HepG2 (cell line): ENCODE results near the gene ANKS1B. TPM values are rescaled to one million over a fixed set of nuclear protein-coding genes. Genes with fewer than 3 reads are reported as not detected.

Experiments used
- ATAC-seq: fragments of 200-7000 bp; cut with Tn5 transposase; 3 replicates; pipeline ENCODE4 v1.9.1; 2020; ENCODE audit warnings: mild to moderate bottlenecking, moderate library complexity
- BruUV-seq: library from RNA; stranded (reverse); fragments of 400-500 nt; replicated peaks from 2 replicates; lab custom pipeline; 2021; lab: Mats Ljungman, UMichigan
- CTCF ChIA-PET: fragments of 300-600 bp; formaldehyde crosslinking; extraction: SDS; loops from one replicate; lab custom pipeline; 2021; ENCODE audit warnings: low total read pairs, inconsistent platforms, low intra/inter-chr PET ratio; lab: Yijun Ruan, JAX
- POLR2A ChIA-PET: fragments of 350-600 bp; sonication (Branson Sonifier 250); formaldehyde crosslinking; loops from one replicate; lab custom pipeline; 2020; ENCODE audit warnings: antibody characterized with exemption, inconsistent platforms; lab: Yijun Ruan, JAX
- DNase-seq: peaks from one replicate; pipeline ENCODE4 v3.0.0-alpha.2; 2015; ENCODE audit warnings: low spot score
- FAIRE-seq: peaks from 3 replicates; lab custom pipeline; 2011; peaks lifted over from hg19 to GRCh38; lab: Jason Lieb, UNC
- H2AFZ ChIP-seq: one replicate; pipeline ENCODE4 v1.6.1; 2011; ENCODE audit warnings: low read length, inconsistent platforms
- H3K27ac ChIP-seq: fragments of 300-600 bp; 3 replicates; pipeline ENCODE4 v1.8.0; 2011; ENCODE audit warnings: mixed run types, mild to moderate bottlenecking, mixed read lengths, low read length, inconsistent platforms; ENCODE audit not compliant: insufficient read depth; ENCODE audit errors: extremely low read length
- H3K27me3 ChIP-seq, 2 experiments: fragments of 200-600 bp in 1 of 2; 2 replicates in 1 of 2; 3 replicates in 1 of 2; pipeline versions ENCODE4 v1.6.0 to v1.8.0; 2011; ENCODE audit warnings: low read length in 2 of 2, mild to moderate bottlenecking in 2 of 2, moderate library complexity in 2 of 2, inconsistent platforms in 1 of 2; ENCODE audit not compliant: insufficient read depth in 2 of 2, control insufficient read depth in 1 of 2
- H3K36me3 ChIP-seq, 2 experiments: fragments of 200-600 bp in 1 of 2; replicated peaks in 1 of 2; 2 replicates in 1 of 2; 3 replicates in 1 of 2; pipeline versions ENCODE4 v1.5.1 to v1.8.0; 2011; ENCODE audit warnings: low read length in 2 of 2, inconsistent platforms in 1 of 2; ENCODE audit not compliant: insufficient read depth in 2 of 2, control insufficient read depth in 1 of 2
- H3K4me1 ChIP-seq: 2 replicates; pipeline ENCODE4 v1.5.1; 2012; ENCODE audit warnings: low read length, inconsistent platforms; ENCODE audit not compliant: insufficient read depth
- H3K4me2 ChIP-seq: 2 replicates; pipeline ENCODE4 v1.6.0; 2011; ENCODE audit warnings: low read depth, low read length, inconsistent platforms
- H3K4me3 ChIP-seq, 3 experiments: fragments of 200-600 bp in 1 of 3; sonication (generic), shearing (Covaris generic) in 1 of 3; replicated peaks in 1 of 3; 2 replicates each; pipeline ENCODE4 v1.5.1; 2011 to 2016; ENCODE audit warnings: low read length in 3 of 3, inconsistent platforms in 2 of 3, low read depth in 2 of 3, mild to moderate bottlenecking in 2 of 3, control low read depth in 1 of 3, mixed read lengths in 1 of 3; ENCODE audit not compliant: insufficient read depth in 1 of 3
- H3K79me2 ChIP-seq: one replicate; pipeline ENCODE4 v1.6.1; 2011; ENCODE audit warnings: low read length, inconsistent platforms; ENCODE audit not compliant: insufficient read depth
- H3K9ac ChIP-seq: 2 replicates; pipeline ENCODE4 v1.6.0; 2011; ENCODE audit warnings: mild to moderate bottlenecking, low read depth, low read length, inconsistent platforms; ENCODE audit not compliant: insufficient read depth
- H3K9me3 ChIP-seq: 2 replicates; pipeline ENCODE4 v1.5.1; 2012; ENCODE audit warnings: mild to moderate bottlenecking, low read length
- H4K20me1 ChIP-seq: 2 replicates; pipeline ENCODE4 v1.6.0; 2011; ENCODE audit warnings: inconsistent platforms, mild to moderate bottlenecking, low read length, moderate library complexity; ENCODE audit not compliant: insufficient read depth
- BORCS8-MEF2B ChIP-seq: sonication (generic); formaldehyde crosslinking; IDR thresholded peaks from 2 replicates; pipeline ENCODE4 v1.8.0; 2022; ENCODE audit warnings: mild to moderate bottlenecking, missing genetic modification reagents
- DBP ChIP-seq: sonication (generic); formaldehyde crosslinking; IDR thresholded peaks from 2 replicates; pipeline ENCODE4 v1.4.0; 2020; ENCODE audit warnings: missing genetic modification reagents; ENCODE audit errors: not compliant biosample characterization
- RCOR2 ChIP-seq: IDR thresholded peaks from 2 replicates; pipeline ENCODE4 v1.6.1; 2016; ENCODE audit warnings: missing biosample characterization, missing genetic modification reagents
- RFX1 ChIP-seq: fragments of 450-650 bp; IDR thresholded peaks from 2 replicates; pipeline ENCODE4 v1.6.1; 2017
- SCMH1 ChIP-seq: sonication (generic); formaldehyde crosslinking; IDR thresholded peaks from 2 replicates; pipeline ENCODE4 v1.9.0; 2021; ENCODE audit warnings: missing genetic modification reagents, mild to moderate bottlenecking, borderline replicate concordance
- ZHX1 ChIP-seq: sonication (generic); formaldehyde crosslinking; IDR thresholded peaks from 2 replicates; pipeline ENCODE4 v1.8.1; 2022; ENCODE audit warnings: low read depth, mild to moderate bottlenecking, missing genetic modification reagents
- ZNF446 ChIP-seq: sonication (generic); formaldehyde crosslinking; IDR thresholded peaks from 2 replicates; pipeline ENCODE4 v1.5.0; 2020; ENCODE audit warnings: mild to moderate bottlenecking, missing genetic modification reagents
- WGBS: methylation state at CpG from one replicate; pipeline ENCODE4 v1.1.6; 2017; ENCODE audit warnings: low lambda C conversion rate; 5-methylcytosine and 5-hydroxymethylcytosine counted together
- in situ Hi-C: cut with HindIII; loops from 2 replicates; pipeline ENCODE4 v1.10.0; 2017; ENCODE audit warnings: low pct_unique_long_range_greater_than_20kb; ENCODE audit not compliant: extremely low pct_ligation_motif_present
- intact Hi-C: fragments of 100-400 bp; cut with micrococcal nuclease; formaldehyde crosslinking; loops from one replicate; pipeline ENCODE4 v1.10.0; 2022; ENCODE audit not compliant: unreplicated experiment
- polyA plus RNA-seq, 8 experiments: library from polyadenylated mRNA; depleted of rRNA in 3 of 8; stranded (reverse) in 7 of 8; unstranded in 1 of 8; fragments of >200 nt; fragmentation: Illumina TruSeq in 4 of 8; extraction: Trizol in 4 of 8; gene quantifications; 2 replicates each; pipeline versions ENCODE4 v1.2.1 to v1.2.3, GENCODE V29; 2011 to 2016; ENCODE audit warnings: low read depth in 4 of 8, missing spikeins in 1 of 8, mixed read lengths in 1 of 8; ENCODE audit not compliant: insufficient read depth in 1 of 8
- total RNA-seq, 5 experiments: library from RNA; depleted of rRNA; stranded (reverse); fragments of >200 nt; fragmentation: Illumina TruSeq; extraction: Trizol; gene quantifications; 2 replicates each; pipeline ENCODE4 v1.2.3, GENCODE V29; 2016; ENCODE audit warnings: low read depth in 1 of 5

ANKS1B gene
- total and polyA plus RNA-seq, 2 of the 13 experiments (the other 11 are each of a cell fraction or from before 2014, with no cell fraction given) = 0.15 TPM; not detected in 1

- TF ChIP-seq ZHX1 (CRISPR knock-in tag) = no peak
- no peak for TF ChIP-seq RCOR2
- TF ChIP-seq DBP (CRISPR knock-in tag) = no peak
- TF ChIP-seq SCMH1 (CRISPR knock-in tag) = no peak
These were observed 865.3 kb downstream of the ANKS1B start (continued) for GRCh38 chr12:99119449-99119848.

- H3K79me2 ChIP-seq = no peaks in the 10 kb centered on the region
- no peak for TF ChIP-seq BORCS8-MEF2B (CRISPR knock-in tag)
- TF ChIP-seq ZNF446 (CRISPR knock-in tag) = no peak
- TF ChIP-seq RFX1 = peak; percentile 40; the same call in 1 of the 2 replicates
- no peak for TF ChIP-seq RCOR2
- TF ChIP-seq, all 625 proteins: peak for 1
- DNase-seq (no peak), FAIRE-seq (no peak), ATAC-seq (no peak)
- ChIA-PET POLR2A (no interaction called here), CTCF (no interaction called here)
- no peaks in the 10 kb centered on the region for H4K20me1 ChIP-seq
- no TSS peak for BruUV-seq
- no peaks in the 10 kb centered on the region for H3K36me3 ChIP-seq
- H3K9me3 ChIP-seq = no peaks in the 10 kb centered on the region
- H3K27me3 ChIP-seq = no peaks in the 10 kb centered on the region
- intact Hi-C loops (no loop called here), in situ Hi-C loops (no loop called here)
- no peak overlapping the region for H3K27ac ChIP-seq
- H2AFZ ChIP-seq = no peak overlapping the region
- H3K4me3 ChIP-seq = no peak overlapping the region
- no peaks in the 10 kb centered on the region for H3K4me1 ChIP-seq
- 3% methylated on average over 5 of the region's 5 CpGs for WGBS
- H3K4me2 ChIP-seq = no peak overlapping the region
- no peak overlapping the region for H3K9ac ChIP-seq
These were observed 873.1 kb downstream of the ANKS1B start for GRCh38 chr12:99111600-99111999.
